IMR-90 (cell line): ENCODE data around the gene MYO3B. TPM values are rescaled to one million over a fixed set of nuclear protein-coding genes. Genes with fewer than 3 reads are reported as not detected.

Experiments used
- ATAC-seq: fragments of 200-7000 bp; cut with Tn5 transposase; 2 replicates; pipeline ENCODE4 v1.9.1; 2020; ENCODE audit warnings: low read depth, mild to moderate bottlenecking, moderate library complexity
- BruUV-seq: library from RNA; stranded (reverse); fragments of 400-500 nt; replicated peaks from 2 replicates; lab custom pipeline; 2021; lab: Mats Ljungman, UMichigan
- CTCF ChIA-PET: fragments of 300-600 bp; formaldehyde crosslinking; extraction: SDS; loops from one replicate; lab custom pipeline; 2021; ENCODE audit warnings: antibody characterized with exemption; lab: Yijun Ruan, JAX
- POLR2A ChIA-PET: fragments of 300-600 bp; sonication (Branson Sonifier 250); formaldehyde crosslinking; loops from one replicate; lab custom pipeline; 2022; ENCODE audit warnings: antibody characterized with exemption; ENCODE audit not compliant: unreplicated experiment; lab: Charles Lee
- DNase-seq: peaks from one replicate; pipeline ENCODE4 v3.0.0; 2013
- H2AFZ ChIP-seq: replicated peaks from 2 replicates; pipeline ENCODE3; 2013; ENCODE audit warnings: low read length, mild to moderate bottlenecking; ENCODE audit not compliant: poor library complexity
- H2AK5ac ChIP-seq: 2 replicates; pipeline ENCODE4 v1.6.1; 2013; ENCODE audit warnings: low read depth, low read length, inconsistent platforms
- H2AK9ac ChIP-seq: replicated peaks from 2 replicates; pipeline ENCODE3; 2013; ENCODE audit warnings: mild to moderate bottlenecking, low read depth, low read length, moderate library complexity; ENCODE audit not compliant: poor library complexity
- H2BK120ac ChIP-seq: 2 replicates; pipeline ENCODE4 v1.6.1; 2013; ENCODE audit warnings: low read depth, low read length, inconsistent platforms
- H2BK15ac ChIP-seq: 3 replicates; pipeline ENCODE4 v1.6.1; 2013; ENCODE audit warnings: low read depth, low read length, inconsistent platforms
- H2BK20ac ChIP-seq: 2 replicates; pipeline ENCODE4 v1.6.1; 2013; ENCODE audit warnings: low read depth, mild to moderate bottlenecking, inconsistent platforms, low read length, moderate library complexity
- H2BK5ac ChIP-seq: 2 replicates; pipeline ENCODE4 v1.6.1; 2013; ENCODE audit warnings: mild to moderate bottlenecking, low read depth, low read length, inconsistent platforms; ENCODE audit not compliant: poor library complexity, severe bottlenecking
- H3K14ac ChIP-seq: replicated peaks from 2 replicates; pipeline ENCODE4 v1.6.1; 2013; ENCODE audit warnings: low read depth, low read length, inconsistent platforms
- H3K18ac ChIP-seq: 2 replicates; pipeline ENCODE4 v1.6.1; 2013; ENCODE audit warnings: low read depth, low read length, control low read depth
- H3K23ac ChIP-seq: 2 replicates; pipeline ENCODE4 v1.6.1; 2013; ENCODE audit warnings: low read depth, low read length, inconsistent platforms
- H3K27ac ChIP-seq: 2 replicates; pipeline ENCODE4 v1.5.1; 2013; ENCODE audit warnings: mild to moderate bottlenecking, control low read depth, low read length; ENCODE audit not compliant: insufficient read depth
- H3K27me3 ChIP-seq: 2 replicates; pipeline ENCODE4 v1.6.1; 2013; ENCODE audit warnings: low read length; ENCODE audit not compliant: control insufficient read depth, insufficient read depth
- H3K36me3 ChIP-seq: 2 replicates; pipeline ENCODE4 v1.6.1; 2013; ENCODE audit warnings: low read length, mixed read lengths; ENCODE audit not compliant: control insufficient read depth, insufficient read depth
- H3K4ac ChIP-seq: 2 replicates; pipeline ENCODE4 v1.6.1; 2013; ENCODE audit warnings: low read depth, low read length, inconsistent platforms
- H3K4me1 ChIP-seq: 2 replicates; pipeline ENCODE4 v1.6.1; 2013; ENCODE audit warnings: low read length, mixed read lengths; ENCODE audit not compliant: control insufficient read depth, insufficient read depth
- H3K4me2 ChIP-seq: 2 replicates; pipeline ENCODE4 v1.6.1; 2013; ENCODE audit warnings: low read depth, mild to moderate bottlenecking, control low read depth, low read length, moderate library complexity
- H3K4me3 ChIP-seq: 2 replicates; pipeline ENCODE4 v1.5.1; 2013; ENCODE audit warnings: low read depth, mild to moderate bottlenecking, control low read depth, low read length, moderate library complexity; ENCODE audit not compliant: insufficient read depth
- H3K56ac ChIP-seq: 2 replicates; pipeline ENCODE4 v1.6.1; 2013; ENCODE audit warnings: low read length, inconsistent platforms; ENCODE audit not compliant: insufficient read depth; ENCODE audit errors: extremely low read depth
- H3K79me1 ChIP-seq, 2 experiments: 2 replicates each; pipeline ENCODE4 v1.6.1; 2013; ENCODE audit warnings: low read length in 2 of 2, inconsistent platforms in 1 of 2, low read depth in 1 of 2
- H3K9ac ChIP-seq: 2 replicates; pipeline ENCODE4 v1.6.1; 2013; ENCODE audit warnings: low read depth, low read length, control low read depth
- H3K9me1 ChIP-seq: 2 replicates; pipeline ENCODE4 v1.6.1; 2013; ENCODE audit warnings: low read length, inconsistent platforms; ENCODE audit not compliant: insufficient read depth
- H3K9me3 ChIP-seq: 2 replicates; pipeline ENCODE4 v1.6.1; 2013; ENCODE audit warnings: low read length; ENCODE audit not compliant: control insufficient read depth, insufficient read depth
- H4K20me1 ChIP-seq: 2 replicates; pipeline ENCODE4 v1.6.1; 2013; ENCODE audit warnings: low read length, inconsistent platforms; ENCODE audit not compliant: insufficient read depth
- H4K5ac ChIP-seq: 2 replicates; pipeline ENCODE4 v1.6.1; 2013; ENCODE audit warnings: mild to moderate bottlenecking, low read depth, low read length, control low read depth
- H4K8ac ChIP-seq, 2 experiments: 2 replicates each; pipeline ENCODE4 v1.6.1; 2013; ENCODE audit warnings: low read depth in 2 of 2, low read length in 2 of 2, control low read depth in 1 of 2, inconsistent platforms in 1 of 2
- H4K91ac ChIP-seq: 2 replicates; pipeline ENCODE4 v1.6.1; 2013; ENCODE audit warnings: low read depth, low read length, inconsistent platforms; ENCODE audit not compliant: insufficient read depth
- MAZ ChIP-seq: IDR thresholded peaks from 2 replicates; pipeline ENCODE4 v1.6.1; 2012; ENCODE audit warnings: low read depth, mild to moderate bottlenecking, low read length, improper control_type of control experiment, moderate library complexity, borderline replicate concordance
- RAD21 ChIP-seq: IDR thresholded peaks from 2 replicates; pipeline ENCODE4 v1.6.1; 2012; ENCODE audit warnings: low read length, improper control_type of control experiment
- WGBS, 2 experiments: methylation state at CpG; one replicate each; pipeline versions ENCODE4 v1.1.5 to v1.1.7; 2013; ENCODE audit warnings: missing lambda C conversion rate in 2 of 2; ENCODE audit not compliant: insufficient read length in 1 of 2; ENCODE audit errors: extremely low coverage in 2 of 2; 5-methylcytosine and 5-hydroxymethylcytosine counted together
- dilution Hi-C: fragments of 300-500 bp; cut with HindIII; formaldehyde crosslinking; loops from one replicate; pipeline ENCODE4 v1.14.3; 2018; ENCODE audit warnings: low sequenced_read_pairs; ENCODE audit not compliant: unreplicated experiment
- in situ Hi-C: fragments of 300-500 bp; cut with MboI; formaldehyde crosslinking; loops from 3 replicates; pipeline ENCODE4 v1.14.3; 2019; ENCODE audit warnings: low sequenced_read_pairs, inconsistent platforms, mixed read lengths
- intact Hi-C: fragments of 100-400 bp; cut with micrococcal nuclease; formaldehyde crosslinking; loops from 2 replicates; pipeline ENCODE4 v1.10.0; 2022
- polyA plus RNA-seq, 3 experiments: library from polyadenylated mRNA; depleted of rRNA; stranded (reverse); fragments of >200 nt; gene quantifications; 2 replicates each; pipeline ENCODE4 v1.2.3, GENCODE V29; 2012; ENCODE audit warnings: low replicate concordance in 1 of 3
- total RNA-seq: library from RNA; depleted of rRNA; stranded (reverse); fragments of >200 nt; gene quantifications from 2 replicates; pipeline ENCODE4 v1.2.3, GENCODE V29; 2012

Gene MYO3B
- total and polyA plus RNA-seq, 2 of the 4 experiments (the other 2 are of a cell fraction) = 0.02 TPM; not detected in 1

DNA sequence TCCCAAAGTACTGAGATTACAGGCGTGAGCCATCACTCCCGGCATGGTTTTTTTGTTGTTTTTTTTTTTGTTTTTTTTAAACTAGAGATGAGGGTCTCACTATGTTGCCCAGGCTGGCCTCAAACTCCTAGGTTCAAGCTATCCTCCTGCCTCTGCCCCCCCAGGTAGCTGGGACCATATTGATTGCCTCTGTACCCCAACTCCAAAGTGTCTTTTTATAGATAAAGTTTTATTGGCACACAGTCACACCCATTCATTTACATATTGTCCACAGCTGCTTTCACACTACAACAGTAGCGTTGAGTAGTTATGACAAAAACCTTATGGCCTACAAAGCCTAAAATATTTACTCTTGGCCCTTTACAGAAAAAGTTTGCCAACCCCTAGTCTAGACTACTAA lies 492.0 kb downstream of the MYO3B start:
- H3K4ac ChIP-seq = no peak overlapping the region
- no peaks in the 10 kb centered on the region for H3K4me1 ChIP-seq
- CTCF ChIA-PET = no interaction called here
- no TSS peak for BruUV-seq
- H3K14ac ChIP-seq = no peak overlapping the region
- intact Hi-C loops (no loop called here), dilution Hi-C loops (no loop called here), in situ Hi-C loops (no loop called here)
- no peak overlapping the region for H4K5ac ChIP-seq
- H3K79me1 ChIP-seq = no peaks in the 10 kb centered on the region
- H4K91ac ChIP-seq = no peak overlapping the region
- no peak overlapping the region for H3K27ac ChIP-seq
- no peak overlapping the region for H3K23ac ChIP-seq
- H3K9me3 ChIP-seq = no peaks in the 10 kb centered on the region
- no peak overlapping the region for H2BK20ac ChIP-seq
- no peak overlapping the region for H3K4me3 ChIP-seq
- H2BK120ac ChIP-seq = no peak overlapping the region
- H2AK9ac ChIP-seq = no peak overlapping the region
- no peak overlapping the region for H3K4me2 ChIP-seq
- H3K9me1 ChIP-seq = no peaks in the 10 kb centered on the region
- no CpG with 5 or more reads among the region's 3 CpGs for WGBS, 2 experiments
- POLR2A ChIA-PET = no interaction called here
- no peak overlapping the region for H3K18ac ChIP-seq
- H3K56ac ChIP-seq = no peak overlapping the region
- H4K20me1 ChIP-seq = no peaks in the 10 kb centered on the region
- no peak for TF ChIP-seq RAD21
- no peak for TF ChIP-seq MAZ
- no peak for DNase-seq
- H4K8ac ChIP-seq = no peak overlapping the region
- no peaks in the 10 kb centered on the region for H3K36me3 ChIP-seq
- ATAC-seq = no peak
- no peaks in the 10 kb centered on the region for H3K27me3 ChIP-seq
- H2AFZ ChIP-seq = no peak overlapping the region
- H2AK5ac ChIP-seq = no peak overlapping the region
- no peak overlapping the region for H2BK15ac ChIP-seq
- no peak overlapping the region for H2BK5ac ChIP-seq
- H3K9ac ChIP-seq = no peak overlapping the region
